ENCODE data around the gene MSL3B.
A peak's percentile ranks its signal among the peaks of the same experiment; 100 is the strongest.

Gene MSL3B

DNA sequence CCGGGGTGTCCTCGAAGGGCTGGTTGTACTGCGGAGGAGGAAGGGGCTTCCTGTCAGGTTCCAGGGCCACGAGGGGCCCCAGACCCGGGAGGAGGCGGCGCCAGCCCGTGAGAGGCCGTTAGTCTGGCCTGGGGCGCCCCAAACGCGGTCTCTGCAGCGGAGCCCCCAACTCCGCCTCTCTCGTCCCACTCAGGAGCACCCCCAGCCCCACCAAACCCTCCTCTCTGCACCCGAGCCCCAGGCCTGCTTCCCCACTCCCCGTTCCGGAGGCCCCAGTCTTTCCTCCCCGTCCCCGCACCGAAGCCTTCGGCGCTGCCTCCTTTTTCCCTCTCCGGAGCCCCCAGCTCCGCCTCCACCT lies 14.3 kb downstream of the MSL3B start:
- Histone ChIP-seq H3K9ac (peak overlapping the region; percentile 82), H2AFZ (replicated peaks) (peak overlapping the region; percentile 53), H3K27ac (no peak overlapping the region), H3K9me3 (ENCODE audit: low read depth) (no peaks in the 10 kb centered on the region), H3K4me1 (peaks cover 33% of the 10 kb centered on the region), H3F3A (ENCODE audit: low read depth) (peaks cover 10% of the 10 kb centered on the region), H3K4me3 (peak overlapping the region; percentile 91), H4K20me1 (ENCODE audit: low read depth) (peaks cover 49% of the 10 kb centered on the region), H3K79me2 (ENCODE audit: low read depth) (peaks cover 55% of the 10 kb centered on the region), H3K27me3 (no peaks in the 10 kb centered on the region), H3K4me2 (peak overlapping the region; percentile 98), H3K36me3 (peaks cover 14% of the 10 kb centered on the region)
- DNase-seq (ENCODE audit: low spot score): no peak
- Mint-ChIP-seq H3K36me3 (peaks cover 20% of the 10 kb centered on the region), H3K4me3 (peak overlapping the region; percentile 99), H3K9me3 (no peaks in the 10 kb centered on the region), H3K27me3 (ENCODE audit: insufficient read depth, low read depth) (peaks cover 4% of the 10 kb centered on the region), H3K4me1 (peaks cover 29% of the 10 kb centered on the region), H3K27ac (peak overlapping the region; percentile 96)
- TF ChIP-seq, protein P1, sequence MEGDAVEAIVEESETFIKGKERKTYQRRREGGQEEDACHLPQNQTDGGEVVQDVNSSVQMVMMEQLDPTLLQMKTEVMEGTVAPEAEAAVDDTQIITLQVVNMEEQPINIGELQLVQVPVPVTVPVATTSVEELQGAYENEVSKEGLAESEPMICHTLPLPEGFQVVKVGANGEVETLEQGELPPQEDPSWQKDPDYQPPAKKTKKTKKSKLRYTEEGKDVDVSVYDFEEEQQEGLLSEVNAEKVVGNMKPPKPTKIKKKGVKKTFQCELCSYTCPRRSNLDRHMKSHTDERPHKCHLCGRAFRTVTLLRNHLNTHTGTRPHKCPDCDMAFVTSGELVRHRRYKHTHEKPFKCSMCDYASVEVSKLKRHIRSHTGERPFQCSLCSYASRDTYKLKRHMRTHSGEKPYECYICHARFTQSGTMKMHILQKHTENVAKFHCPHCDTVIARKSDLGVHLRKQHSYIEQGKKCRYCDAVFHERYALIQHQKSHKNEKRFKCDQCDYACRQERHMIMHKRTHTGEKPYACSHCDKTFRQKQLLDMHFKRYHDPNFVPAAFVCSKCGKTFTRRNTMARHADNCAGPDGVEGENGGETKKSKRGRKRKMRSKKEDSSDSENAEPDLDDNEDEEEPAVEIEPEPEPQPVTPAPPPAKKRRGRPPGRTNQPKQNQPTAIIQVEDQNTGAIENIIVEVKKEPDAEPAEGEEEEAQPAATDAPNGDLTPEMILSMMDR (IDR thresholded peaks at IDR 0.05): no peak
- TF ChIP-seq EZH2 (IDR thresholded peaks at IDR 0.05) (no peak), EZH2phosphoT487 (IDR thresholded peaks at IDR 0.05) (no peak)

DNA sequence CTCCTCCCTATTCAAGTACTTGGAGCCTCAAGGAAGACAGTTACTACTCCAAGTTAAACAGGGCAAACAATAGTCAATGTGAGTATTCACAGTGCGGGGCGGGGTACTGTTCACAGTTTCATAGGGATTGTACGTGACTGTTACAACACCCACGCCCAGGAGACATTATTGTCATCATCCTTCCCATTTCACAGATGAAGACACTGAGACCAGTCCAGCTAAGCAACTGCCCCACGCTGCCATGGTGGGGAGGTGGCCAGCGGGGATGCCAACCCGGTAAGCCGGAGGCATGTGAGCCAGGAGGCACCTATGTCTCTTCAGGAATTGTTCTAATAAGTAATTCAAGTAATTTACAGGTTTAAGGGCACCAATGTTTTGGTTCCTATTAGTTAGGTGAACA lies 14.8 kb downstream of the MSL3B start:
- Histone ChIP-seq H3K79me2 (ENCODE audit: low read depth) (peaks cover 60% of the 10 kb centered on the region), H3K4me3 (peak overlapping the region; percentile 91), H3K4me2 (peak overlapping the region; percentile 98), H3K36me3 (peaks cover 14% of the 10 kb centered on the region), H3K4me1 (peaks cover 33% of the 10 kb centered on the region), H3K9me3 (ENCODE audit: low read depth) (no peaks in the 10 kb centered on the region), H3F3A (ENCODE audit: low read depth) (peaks cover 10% of the 10 kb centered on the region), H3K9ac (peak overlapping the region; percentile 82), H4K20me1 (ENCODE audit: low read depth) (peaks cover 54% of the 10 kb centered on the region), H3K27me3 (no peaks in the 10 kb centered on the region), H2AFZ (replicated peaks) (no peak overlapping the region), H3K27ac (no peak overlapping the region)
- peaks cover 25% of the 10 kb centered on the region for H3K36me3 Mint-ChIP-seq
- no peak for TF ChIP-seq EZH2phosphoT487 (IDR thresholded peaks at IDR 0.05)
- TF ChIP-seq, protein P1 (IDR thresholded peaks at IDR 0.05): no peak
- TF ChIP-seq EZH2 (IDR thresholded peaks at IDR 0.05): no peak
- peak overlapping the region; percentile 50 for H3K27ac Mint-ChIP-seq
- H3K27me3 Mint-ChIP-seq (ENCODE audit: insufficient read depth, low read depth): peaks cover 4% of the 10 kb centered on the region
- DNase-seq (ENCODE audit: low spot score): no peak
- H3K9me3 Mint-ChIP-seq: no peaks in the 10 kb centered on the region
- H3K4me1 Mint-ChIP-seq: peaks cover 29% of the 10 kb centered on the region
- H3K4me3 Mint-ChIP-seq: peak overlapping the region; percentile 99

DNA sequence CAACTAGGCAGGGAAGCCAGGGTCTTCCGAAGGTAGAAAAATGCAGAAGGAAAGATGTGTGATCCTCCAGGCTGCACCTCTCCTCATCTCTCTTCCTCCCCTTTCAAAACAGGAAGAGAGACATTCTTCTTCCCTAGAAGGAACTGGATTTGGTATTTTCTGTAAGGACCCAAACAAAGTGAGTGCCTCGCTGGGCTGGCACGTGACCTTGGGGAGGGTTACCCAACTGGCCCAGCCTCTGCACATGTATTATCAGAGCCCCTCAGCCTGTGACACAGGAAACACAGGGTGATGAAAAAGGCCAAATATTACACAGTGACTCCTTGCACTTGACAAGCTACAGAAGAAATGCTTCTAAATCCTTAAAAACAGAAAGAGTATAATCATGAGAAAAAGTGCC lies 16.1 kb downstream of the MSL3B start:
- Mint-ChIP-seq H3K4me1 (peaks cover 29% of the 10 kb centered on the region), H3K9me3 (no peaks in the 10 kb centered on the region), H3K36me3 (peaks cover 34% of the 10 kb centered on the region), H3K27ac (no peak overlapping the region), H3K27me3 (ENCODE audit: insufficient read depth, low read depth) (peaks cover 4% of the 10 kb centered on the region), H3K4me3 (peak overlapping the region; percentile 99)
- peaks cover 73% of the 10 kb centered on the region for H3K79me2 ChIP-seq (ENCODE audit: low read depth)
- H3F3A ChIP-seq (ENCODE audit: low read depth): peaks cover 10% of the 10 kb centered on the region
- H3K9me3 ChIP-seq (ENCODE audit: low read depth): no peaks in the 10 kb centered on the region
- no peak for DNase-seq (ENCODE audit: low spot score)
- H3K27me3 ChIP-seq: no peaks in the 10 kb centered on the region
- H3K9ac ChIP-seq: peak overlapping the region; percentile 82
- H4K20me1 ChIP-seq (ENCODE audit: low read depth): peaks cover 67% of the 10 kb centered on the region
- H3K27ac ChIP-seq: no peak overlapping the region
- no peak overlapping the region for H2AFZ ChIP-seq (replicated peaks)
- peaks cover 14% of the 10 kb centered on the region for H3K36me3 ChIP-seq
- H3K4me1 ChIP-seq: peaks cover 33% of the 10 kb centered on the region
- H3K4me2 ChIP-seq: peak overlapping the region; percentile 98
- TF ChIP-seq, protein P1 (IDR thresholded peaks at IDR 0.05): no peak
- TF ChIP-seq EZH2 (IDR thresholded peaks at IDR 0.05) (no peak), EZH2phosphoT487 (IDR thresholded peaks at IDR 0.05) (no peak)
- H3K4me3 ChIP-seq: peak overlapping the region; percentile 91

Measured in neural progenitor cell (in vitro differentiated cells).